Sigmoid colon (tissue), 3 donors: ENCODE measurements around the gene CISD3.

Experiments used
- CTCF ChIP-seq, 4 experiments: fragments of 450-650 bp in 3 of 4; fragments of 200-600 bp in 1 of 4; IDR thresholded peaks; one replicate each; pipeline ENCODE4 v1.5.1; 2016 to 2019; ENCODE audit warnings: antibody characterized with exemption in 4 of 4, mild to moderate bottlenecking in 3 of 4, moderate library complexity in 2 of 4
- POLR2A ChIP-seq, 2 donors: fragments of 450-650 bp; IDR thresholded peaks; one replicate each; pipeline ENCODE4 v1.6.1; 2016; ENCODE audit warnings: antibody characterized with exemption in 2 of 2, mild to moderate bottlenecking in 2 of 2, moderate library complexity in 2 of 2

DNA sequence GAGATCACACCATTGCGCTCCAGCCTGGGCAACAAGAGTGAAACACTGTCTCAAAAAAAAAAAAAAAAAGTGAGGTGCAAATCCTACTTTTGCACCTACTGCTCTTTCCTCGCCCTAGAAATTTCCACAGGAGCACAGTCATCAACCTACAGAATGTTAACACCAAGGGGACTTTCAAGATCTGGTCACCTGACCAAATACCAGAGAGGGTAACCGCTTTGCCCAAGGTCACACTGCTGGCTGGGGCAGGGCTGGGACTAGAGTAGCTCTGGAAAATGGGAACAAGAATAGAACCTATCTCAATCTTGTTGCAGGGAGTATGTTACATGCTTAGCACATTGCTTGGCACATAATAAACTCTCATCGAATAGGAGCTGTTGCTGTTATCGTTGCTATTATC lies 31.4 kb upstream of the CISD3 start:
- TF ChIP-seq CTCF (IDR thresholded peaks at IDR 0.05) (no peak), POLR2A (IDR thresholded peaks at IDR 0.05) (no peak)
